ENCODE results near the gene RNFT1. TPM values are rescaled to one million over a fixed set of nuclear protein-coding genes. Genes with fewer than 3 reads are reported as not detected.
"Not testable (repeated sequence)": the region's sequence is repeated elsewhere in the genome, so short reads cannot be mapped to it uniquely, and the experiment has no call there.

The RNFT1 gene
- total RNA-seq, 1 donor = 23.3 TPM

DNA sequence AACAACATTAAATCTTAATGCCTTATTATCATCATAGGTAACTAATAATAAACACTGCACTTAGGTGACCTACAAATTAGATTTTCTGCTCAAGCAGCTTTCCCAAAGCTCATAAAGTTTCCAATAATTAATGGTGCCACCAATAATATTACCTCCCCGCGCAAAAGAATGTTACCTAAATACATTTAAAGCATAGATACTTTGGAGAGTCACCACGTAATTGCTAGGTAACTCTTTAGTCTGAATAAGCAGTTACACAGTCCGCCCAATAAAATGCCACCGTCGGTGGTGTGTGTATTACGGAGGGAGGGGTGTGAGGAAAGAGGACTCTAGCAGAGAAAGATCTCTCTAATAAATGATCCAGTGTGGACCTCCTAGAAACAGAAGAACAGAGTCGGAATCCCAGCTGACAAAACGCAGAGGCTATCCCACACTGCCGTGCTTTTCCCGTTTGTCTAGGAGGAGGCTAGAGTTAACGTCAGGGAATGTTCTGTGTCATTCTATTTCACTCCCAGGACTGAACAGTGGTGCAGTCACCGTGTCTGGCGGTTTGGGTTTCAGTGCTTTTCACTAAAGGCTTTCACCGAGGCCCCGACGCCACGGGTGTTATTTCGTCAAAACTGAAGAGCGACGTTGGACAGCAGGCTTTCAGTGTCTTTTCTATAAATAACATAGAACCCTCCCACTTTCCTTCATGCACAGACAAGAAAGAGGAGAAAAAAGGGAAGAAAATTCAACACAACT lies 630 bp downstream of the RNFT1 start:
- TF ChIP-seq, protein P1, sequence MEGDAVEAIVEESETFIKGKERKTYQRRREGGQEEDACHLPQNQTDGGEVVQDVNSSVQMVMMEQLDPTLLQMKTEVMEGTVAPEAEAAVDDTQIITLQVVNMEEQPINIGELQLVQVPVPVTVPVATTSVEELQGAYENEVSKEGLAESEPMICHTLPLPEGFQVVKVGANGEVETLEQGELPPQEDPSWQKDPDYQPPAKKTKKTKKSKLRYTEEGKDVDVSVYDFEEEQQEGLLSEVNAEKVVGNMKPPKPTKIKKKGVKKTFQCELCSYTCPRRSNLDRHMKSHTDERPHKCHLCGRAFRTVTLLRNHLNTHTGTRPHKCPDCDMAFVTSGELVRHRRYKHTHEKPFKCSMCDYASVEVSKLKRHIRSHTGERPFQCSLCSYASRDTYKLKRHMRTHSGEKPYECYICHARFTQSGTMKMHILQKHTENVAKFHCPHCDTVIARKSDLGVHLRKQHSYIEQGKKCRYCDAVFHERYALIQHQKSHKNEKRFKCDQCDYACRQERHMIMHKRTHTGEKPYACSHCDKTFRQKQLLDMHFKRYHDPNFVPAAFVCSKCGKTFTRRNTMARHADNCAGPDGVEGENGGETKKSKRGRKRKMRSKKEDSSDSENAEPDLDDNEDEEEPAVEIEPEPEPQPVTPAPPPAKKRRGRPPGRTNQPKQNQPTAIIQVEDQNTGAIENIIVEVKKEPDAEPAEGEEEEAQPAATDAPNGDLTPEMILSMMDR (IDR thresholded peaks at IDR 0.05; ENCODE audit: insufficient read depth, low read depth, low read length) = no peak

DNA sequence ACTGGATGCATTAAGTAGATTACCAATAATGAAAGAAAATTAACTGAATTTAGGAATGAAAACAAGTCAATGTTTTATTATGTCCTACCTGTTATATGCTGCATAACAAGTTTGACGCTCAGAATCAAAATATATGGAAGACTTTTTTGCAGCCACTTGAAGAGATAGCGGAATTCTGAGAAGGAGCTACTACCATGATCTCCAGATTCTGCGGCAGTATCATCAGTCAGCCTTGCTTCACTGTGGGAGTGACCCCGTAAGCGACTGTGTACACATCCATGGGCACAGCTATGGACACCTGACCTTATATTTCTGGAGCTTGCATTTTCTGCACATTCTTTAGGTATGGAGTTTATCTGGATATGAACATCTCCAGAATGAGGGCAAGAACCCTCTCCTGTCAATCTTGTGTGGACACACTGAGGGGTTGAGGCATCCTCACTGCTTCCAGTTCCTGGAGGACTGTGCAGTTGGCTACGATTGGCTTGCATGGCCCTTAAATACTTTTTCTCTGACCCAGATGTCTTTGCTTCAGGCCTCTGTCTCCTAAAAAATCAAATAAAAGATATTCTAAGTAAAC lies 1.7 kb downstream of the RNFT1 start:
- DNase-seq (ENCODE audit: low read depth) = no peak
- no peak overlapping the region for H3K4me3 ChIP-seq (ENCODE audit: low read depth, low read length)
- TF ChIP-seq, protein P1 (IDR thresholded peaks at IDR 0.05; ENCODE audit: insufficient read depth, low read depth, low read length) = no peak

More for the DNA sequence above, 630 bp downstream of the RNFT1 start:
- peak; percentile 80 for DNase-seq (ENCODE audit: low read depth)
- peak overlapping the region; percentile 96 for H3K4me3 ChIP-seq (ENCODE audit: low read depth, low read length)

DNA sequence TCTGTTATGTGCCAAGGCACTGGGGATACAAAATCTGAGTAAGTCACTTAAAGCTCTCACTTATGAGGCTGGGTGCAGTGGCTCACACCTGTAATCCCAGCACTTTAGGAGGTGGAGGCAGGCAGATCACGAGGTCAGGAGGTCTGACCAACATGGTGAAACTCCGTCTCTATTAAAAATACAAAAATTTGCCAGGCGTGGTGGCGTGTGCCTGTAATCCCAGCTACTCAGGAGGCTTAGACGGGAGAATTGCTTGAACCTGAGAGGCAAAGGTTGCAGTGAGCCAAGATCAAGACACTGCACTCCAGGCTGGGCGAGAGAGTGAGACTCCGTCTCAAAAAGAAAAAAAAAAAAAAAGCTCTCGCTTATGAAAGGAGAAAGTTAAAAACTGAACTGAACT lies 5.0 kb downstream of the RNFT1 start:
- not testable (repeated sequence) for DNase-seq (ENCODE audit: low read depth); H3K4me3 ChIP-seq (ENCODE audit: low read depth, low read length)

DNA sequence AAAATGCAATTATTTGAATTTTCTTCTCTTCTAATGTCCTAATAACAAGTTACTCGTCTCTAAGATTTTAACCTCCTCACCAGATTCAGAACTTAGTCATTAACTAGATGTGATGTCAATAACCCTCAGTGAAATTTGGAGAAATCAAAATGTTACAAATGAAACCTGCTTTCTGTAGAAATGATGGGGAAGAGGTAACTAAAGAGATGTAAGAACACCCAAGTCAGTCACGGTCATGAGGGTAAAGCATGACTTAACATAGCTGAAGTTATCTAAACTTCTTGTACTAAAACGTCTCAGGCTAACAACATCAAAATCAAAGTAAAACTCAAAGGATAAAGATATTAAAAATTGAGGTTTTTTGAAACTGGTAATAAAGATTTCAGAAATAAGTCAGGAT lies 9.7 kb downstream of the RNFT1 start:
- no peak overlapping the region for H3K4me3 ChIP-seq (ENCODE audit: low read depth, low read length)
- TF ChIP-seq, protein P1 (IDR thresholded peaks at IDR 0.05; ENCODE audit: insufficient read depth, low read depth, low read length) = no peak
- DNase-seq (ENCODE audit: low read depth) = no peak

DNA sequence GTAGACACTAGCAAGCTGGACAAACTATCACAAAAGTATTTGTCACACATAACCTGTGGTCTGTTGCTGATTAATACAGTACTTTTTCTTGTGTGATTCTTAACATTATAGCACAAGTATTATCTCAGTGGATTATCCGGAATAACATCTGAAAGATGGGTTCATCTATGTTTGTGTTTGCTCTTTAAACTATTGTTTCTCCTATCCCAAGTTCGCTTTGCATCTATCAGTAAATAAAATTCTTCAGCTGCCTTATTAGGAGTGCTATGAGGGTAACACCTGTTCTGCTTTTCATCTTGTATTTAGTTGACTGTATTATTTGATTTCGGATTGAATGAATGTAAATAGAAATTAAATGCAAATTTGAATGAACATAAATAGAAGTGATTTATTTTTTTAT lies 14.5 kb downstream of the RNFT1 start:
- no peak overlapping the region for H3K4me3 ChIP-seq (ENCODE audit: low read depth, low read length)
- TF ChIP-seq, protein P1 (IDR thresholded peaks at IDR 0.05; ENCODE audit: insufficient read depth, low read depth, low read length) = no peak
- no peak for DNase-seq (ENCODE audit: low read depth)

DNA sequence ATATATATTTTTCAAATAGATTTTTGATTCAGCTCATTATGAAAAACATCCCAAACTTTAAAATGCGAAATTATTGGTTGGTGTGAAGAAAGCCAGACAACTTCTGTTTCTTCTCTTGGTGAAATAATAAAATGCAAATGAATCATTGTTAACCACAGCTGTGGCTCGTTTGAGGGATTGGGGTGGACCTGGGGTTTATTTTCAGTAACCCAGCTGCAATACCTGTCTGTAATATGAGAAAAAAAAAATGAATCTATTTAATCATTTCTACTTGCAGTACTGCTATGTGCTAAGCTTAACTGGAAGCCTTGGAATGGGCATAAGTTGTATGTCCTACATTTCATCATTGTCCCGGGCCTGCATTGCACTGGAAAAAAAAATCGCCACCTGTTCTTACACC lies 17.2 kb downstream of the RNFT1 start:
- not testable (repeated sequence) for DNase-seq (ENCODE audit: low read depth); H3K4me3 ChIP-seq (ENCODE audit: low read depth, low read length)

DNA sequence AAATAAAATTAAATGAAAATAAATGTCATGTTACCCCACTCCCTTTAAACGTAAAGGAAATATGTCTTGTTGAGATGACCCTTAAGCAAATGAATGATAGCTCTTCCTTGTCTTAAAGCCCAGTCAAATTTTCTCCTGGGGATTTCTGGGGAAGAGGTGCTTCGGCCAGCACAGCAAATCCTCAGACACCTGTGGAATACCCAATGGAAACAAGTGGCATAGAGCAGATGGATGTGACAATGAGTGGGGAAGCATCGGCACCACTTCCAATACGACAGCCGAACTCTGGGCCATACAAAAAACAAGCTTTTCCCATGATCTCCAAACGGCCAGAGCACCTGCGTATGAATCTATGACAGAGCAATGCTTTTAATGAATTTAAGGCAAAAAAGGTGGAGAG lies 18.1 kb downstream of the RNFT1 start:
- DNase-seq (ENCODE audit: low read depth); H3K4me3 ChIP-seq (ENCODE audit: low read depth, low read length): not testable (repeated sequence)

DNA sequence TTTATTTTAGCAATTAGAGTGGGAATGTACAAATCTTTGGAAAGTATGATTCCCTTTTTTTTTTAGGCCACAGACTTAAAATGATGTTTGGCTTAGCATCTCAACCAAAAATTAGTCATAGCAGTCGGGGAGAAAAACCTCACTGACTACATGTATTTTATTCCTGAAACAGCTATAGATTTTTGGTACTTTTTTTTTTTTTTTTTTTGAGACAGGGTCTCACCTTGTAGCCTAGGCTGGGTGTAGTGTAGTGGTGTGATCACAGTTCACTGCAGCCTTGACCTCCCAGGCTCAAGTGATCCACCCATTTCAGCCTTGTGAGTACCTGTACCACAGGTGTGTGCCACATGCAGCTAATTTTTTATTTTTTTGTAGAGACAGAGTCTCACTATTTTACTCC lies 23.4 kb downstream of the RNFT1 start:
- TF ChIP-seq, protein P1 (IDR thresholded peaks at IDR 0.05; ENCODE audit: insufficient read depth, low read depth, low read length) = no peak
- no peak overlapping the region for H3K4me3 ChIP-seq (ENCODE audit: low read depth, low read length)
- DNase-seq (ENCODE audit: low read depth) = no peak

DNA sequence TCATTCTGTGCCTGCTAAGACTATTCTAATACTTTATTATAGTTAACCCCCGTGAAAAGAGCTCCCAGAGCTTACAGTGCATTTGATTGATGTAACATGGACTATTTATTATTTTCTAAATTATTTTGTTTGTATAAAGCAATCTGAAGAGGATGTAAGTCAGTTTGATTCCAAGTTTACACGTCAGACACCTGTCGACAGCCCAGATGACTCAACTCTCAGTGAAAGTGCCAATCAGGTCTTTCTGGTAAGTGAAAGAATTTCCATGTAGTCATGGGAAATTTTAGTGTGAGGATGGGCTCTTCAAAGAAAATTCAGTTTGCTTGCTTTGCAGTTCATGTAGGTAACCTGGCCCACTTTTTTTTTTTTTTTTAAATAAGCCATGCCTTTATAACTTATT lies 23.8 kb downstream of the RNFT1 start:
- not testable (repeated sequence) for H3K4me3 ChIP-seq (ENCODE audit: low read depth, low read length); DNase-seq (ENCODE audit: low read depth)

DNA sequence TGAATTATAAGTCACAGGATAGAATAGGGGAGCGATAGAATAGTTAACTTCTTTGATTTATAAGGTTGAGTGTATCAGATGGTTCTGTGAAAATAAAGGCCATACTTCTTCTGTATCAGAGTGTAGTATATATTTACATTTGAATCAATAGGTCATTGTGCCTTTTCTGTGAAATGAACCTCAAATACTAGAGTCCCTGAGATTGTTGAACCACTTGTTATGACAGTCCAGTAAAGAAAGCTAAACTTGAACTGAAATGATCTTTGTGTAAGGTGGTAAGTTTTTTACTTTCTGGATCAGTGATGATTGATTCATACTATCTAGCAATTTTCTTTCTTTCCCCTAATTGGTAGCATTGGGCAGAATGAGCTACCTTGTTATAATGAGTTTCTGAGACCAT lies 31.2 kb downstream of the RNFT1 start:
- DNase-seq (ENCODE audit: low read depth); H3K4me3 ChIP-seq (ENCODE audit: low read depth, low read length): not testable (repeated sequence)

DNA sequence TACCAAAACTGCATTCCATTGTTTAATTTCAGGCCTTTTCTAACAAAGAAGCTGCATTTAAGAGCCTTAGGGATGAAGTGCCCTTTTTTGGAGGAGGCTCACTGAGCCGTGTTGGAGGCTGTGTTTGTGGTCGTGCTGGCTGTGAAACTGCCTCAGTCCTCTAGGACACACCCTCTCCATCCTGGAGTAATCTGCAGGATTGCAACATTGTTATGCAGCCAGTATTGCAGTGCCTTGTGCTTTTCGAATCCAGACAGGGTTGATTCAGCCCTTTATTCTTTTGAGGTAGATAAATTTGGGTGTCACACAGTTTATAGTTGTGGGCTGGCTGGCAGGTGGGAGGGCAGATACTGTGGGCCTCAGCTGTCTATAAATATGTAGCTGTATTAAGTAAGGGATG lies 33.8 kb downstream of the RNFT1 start:
- H3K4me3 ChIP-seq (ENCODE audit: low read depth, low read length) = not testable (repeated sequence)
- peak; percentile 73 for DNase-seq (ENCODE audit: low read depth)

DNA sequence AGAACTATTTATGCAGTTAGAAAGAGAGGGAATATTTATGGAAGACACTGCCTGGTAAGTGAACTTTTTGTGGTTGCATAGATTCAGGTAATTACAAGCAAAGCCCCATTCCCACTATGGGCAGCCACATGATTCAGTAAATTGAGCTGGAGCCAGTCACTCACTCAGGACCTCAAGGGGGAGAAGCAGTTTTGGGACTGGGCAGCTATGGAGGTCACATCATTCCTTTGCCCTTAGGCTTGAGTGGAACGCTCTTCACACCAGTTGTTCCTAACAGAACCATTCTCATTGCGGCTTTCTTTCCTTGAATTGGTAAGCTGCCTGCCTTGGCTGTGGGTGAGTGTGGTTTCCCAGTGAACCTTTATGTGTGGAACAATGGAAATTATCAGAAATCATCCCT lies 34.4 kb downstream of the RNFT1 start:
- not testable (repeated sequence) for H3K4me3 ChIP-seq (ENCODE audit: low read depth, low read length); DNase-seq (ENCODE audit: low read depth)

DNA sequence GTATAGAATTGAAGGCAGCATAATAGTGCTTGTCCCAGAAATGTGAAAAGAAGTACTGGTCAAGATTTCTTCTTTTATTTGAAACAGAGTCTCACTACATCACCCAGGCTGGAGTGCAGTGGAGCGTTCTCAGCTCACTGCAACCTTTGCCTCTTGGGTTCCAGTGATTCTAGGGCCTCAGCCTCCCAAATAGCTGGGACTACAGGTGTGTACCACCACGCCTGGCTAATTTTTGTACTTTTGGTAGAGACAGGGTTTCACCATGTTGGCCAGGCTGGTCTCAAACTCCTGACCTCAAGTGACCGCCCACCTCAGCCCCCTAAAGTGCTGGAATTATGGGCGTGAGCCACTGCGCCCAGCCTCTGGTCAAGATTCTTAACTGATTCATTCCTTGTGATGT lies 43.9 kb downstream of the RNFT1 start:
- not testable (repeated sequence) for DNase-seq (ENCODE audit: low read depth); H3K4me3 ChIP-seq (ENCODE audit: low read depth, low read length)
